Breast epithelium (tissue), 4 donors: ENCODE results near the gene SLC45A3. TPM values are rescaled to one million over a fixed set of nuclear protein-coding genes. Genes with fewer than 3 reads are reported as not detected.

Experiments used
- DNase-seq, 2 donors: peaks; one replicate each; pipeline ENCODE4 v3.0.0-alpha.2; 2019; ENCODE audit warnings: low spot score in 2 of 2
- H3K27ac ChIP-seq, 2 donors: fragments of 200-600 bp; sonication (generic) in 1 of 2; one replicate each; pipeline ENCODE4 v1.5.1; 2016 to 2019; ENCODE audit warnings: mild to moderate bottlenecking in 1 of 2
- H3K27me3 ChIP-seq, 2 donors: fragments of 200-600 bp; sonication (generic) in 1 of 2; one replicate each; pipeline versions ENCODE4 v1.5.1 to v1.6.0; 2017 to 2019; ENCODE audit warnings: control low read depth in 1 of 2, mild to moderate bottlenecking in 1 of 2
- H3K36me3 ChIP-seq: fragments of 200-600 bp; one replicate; pipeline ENCODE4 v1.5.1; 2019
- H3K4me1 ChIP-seq, 2 donors: fragments of 200-600 bp; sonication (generic); one replicate each; pipeline ENCODE4 v1.5.1; 2016 to 2019; ENCODE audit warnings: control low read depth in 1 of 2
- H3K4me3 ChIP-seq, 3 donors: fragments of 200-600 bp; sonication (generic); 1 replicate in 2 of 3; 2 replicates in 1 of 3; pipeline ENCODE4 v1.5.1; 2016 to 2019; ENCODE audit warnings: mild to moderate bottlenecking in 3 of 3, moderate library complexity in 2 of 3
- H3K9me3 ChIP-seq, 2 donors: fragments of 200-600 bp; sonication (generic) in 1 of 2; one replicate each; pipeline ENCODE4 v1.5.1; 2016 to 2019; ENCODE audit warnings: control low read depth in 1 of 2
- CTCF ChIP-seq, 3 donors: fragments of 450-650 bp; IDR thresholded peaks; one replicate each; pipeline ENCODE4 v1.5.1; 2016 to 2017; ENCODE audit warnings: antibody characterized with exemption in 3 of 3, mild to moderate bottlenecking in 3 of 3, moderate library complexity in 3 of 3
- POLR2A ChIP-seq: fragments of 450-650 bp; IDR thresholded peaks from one replicate; pipeline ENCODE4 v1.6.1; 2016; ENCODE audit warnings: antibody characterized with exemption, mild to moderate bottlenecking, moderate library complexity
- POLR2AphosphoS5 ChIP-seq, 3 donors: sonication (generic); formaldehyde crosslinking; IDR thresholded peaks; one replicate each; pipeline ENCODE4 v1.6.1; 2017; ENCODE audit warnings: antibody characterized with exemption in 3 of 3
- intact Hi-C: fragments of 100-400 bp; cut with DNase I; formaldehyde crosslinking; loops from one replicate; pipeline ENCODE4 v1.15.1; 2023; ENCODE audit warnings: low total_unique reads
- total RNA-seq, 3 donors: library from RNA; depleted of rRNA; stranded (reverse); fragments of >200 nt; gene quantifications; one replicate each; pipeline ENCODE4 v1.1.0, GENCODE V29; 2016

SLC45A3 gene
- total RNA-seq, 3 donors from 2014 or later: 1.3 to 2.9 (median 1.6) TPM

- Histone ChIP-seq H3K36me3 (no peaks in the 10 kb centered on the region), H3K27me3 (no peaks in the 10 kb centered on the region), H3K4me1 (no peaks in the 10 kb centered on the region), H3K9me3 (no peaks in the 10 kb centered on the region), H3K4me3 (no peak overlapping the region), H3K27ac (no peak overlapping the region)
- DNase-seq: no peak
- TF ChIP-seq POLR2AphosphoS5 (IDR thresholded peaks at IDR 0.05) (no peak), POLR2A (no peak), CTCF (IDR thresholded peaks at IDR 0.05) (no peak)
- intact Hi-C loops: no loop called here
These were observed 24.6 kb upstream of the SLC45A3 start for GRCh38 chr1:205704903-205705302.

GRCh38 chr1:205703072-205703471 is 22.8 kb upstream of the SLC45A3 start:
- intact Hi-C loops: no loop called here
- Histone ChIP-seq H3K27me3 (no peaks in the 10 kb centered on the region), H3K27ac (no peak overlapping the region), H3K36me3 (no peaks in the 10 kb centered on the region), H3K9me3 (no peaks in the 10 kb centered on the region), H3K4me1 (no peaks in the 10 kb centered on the region), H3K4me3 (no peak overlapping the region)
- DNase-seq: no peak
- TF ChIP-seq POLR2A (no peak), POLR2AphosphoS5 (IDR thresholded peaks at IDR 0.05) (no peak), CTCF (IDR thresholded peaks at IDR 0.05) (no peak)

- Histone ChIP-seq H3K27ac (no peak overlapping the region), H3K4me1 (no peaks in the 10 kb centered on the region), H3K36me3 (no peaks in the 10 kb centered on the region), H3K9me3 (no peaks in the 10 kb centered on the region), H3K4me3 (no peak overlapping the region), H3K27me3 (no peaks in the 10 kb centered on the region)
- DNase-seq: no peak
- TF ChIP-seq POLR2A: no peak
- TF ChIP-seq CTCF (IDR thresholded peaks at IDR 0.05): no peak
- no peak for TF ChIP-seq POLR2AphosphoS5 (IDR thresholded peaks at IDR 0.05)
- intact Hi-C loops: no loop called here
These were observed 21.6 kb upstream of the SLC45A3 start for GRCh38 chr1:205701891-205702290.

GRCh38 chr1:205701420-205701819 is 21.1 kb upstream of the SLC45A3 start:
- Histone ChIP-seq H3K36me3 (no peaks in the 10 kb centered on the region), H3K27ac (no peak overlapping the region), H3K4me1 (no peaks in the 10 kb centered on the region), H3K9me3 (no peaks in the 10 kb centered on the region), H3K4me3 (no peak overlapping the region), H3K27me3 (no peaks in the 10 kb centered on the region)
- TF ChIP-seq CTCF (IDR thresholded peaks at IDR 0.05): no peak
- TF ChIP-seq POLR2A: no peak
- TF ChIP-seq POLR2AphosphoS5 (IDR thresholded peaks at IDR 0.05): no peak
- no peak for DNase-seq
- intact Hi-C loops: no loop called here

GRCh38 chr1:205700865-205701401 is 20.6 kb upstream of the SLC45A3 start:
- TF ChIP-seq CTCF (IDR thresholded peaks at IDR 0.05) (no peak), POLR2A (no peak), POLR2AphosphoS5 (IDR thresholded peaks at IDR 0.05) (no peak)
- Histone ChIP-seq H3K27ac (no peak overlapping the region), H3K4me1 (no peaks in the 10 kb centered on the region), H3K9me3 (no peaks in the 10 kb centered on the region), H3K4me3 (no peak overlapping the region), H3K27me3 (no peaks in the 10 kb centered on the region), H3K36me3 (no peaks in the 10 kb centered on the region)
- intact Hi-C loops: no loop called here
- no peak for DNase-seq
